HCEC 1CT (cell line): ENCODE measurements around the gene EHMT1.
"Not testable (repeated sequence)": the region's sequence is repeated elsewhere in the genome, so short reads cannot be mapped to it uniquely, and the experiment has no call there.

Source experiments
- DNase-seq: peaks from one replicate; pipeline ENCODE4 v3.0.0-alpha.2; 2017

EHMT1 gene

GRCh38 chr9:137834846-137835546, 216.2 kb downstream of the EHMT1 start:
- no peak for DNase-seq

- no peak for DNase-seq
Observed at GRCh38 chr9:137836151-137836830, 217.5 kb downstream of the EHMT1 start.

GRCh38 chr9:137836831-137837241, 218.0 kb downstream of the EHMT1 start:
- no peak for DNase-seq

- no peak for DNase-seq
Observed at GRCh38 chr9:137837345-137838278, 218.8 kb downstream of the EHMT1 start.

GRCh38 chr9:137838576-137838975, 219.8 kb downstream of the EHMT1 start:
- no peak for DNase-seq

- DNase-seq = no peak
Observed at GRCh38 chr9:137843355-137843754, 224.6 kb downstream of the EHMT1 start.

- DNase-seq = no peak
Observed at GRCh38 chr9:137851516-137852267, 232.9 kb downstream of the EHMT1 start.

- no peak for DNase-seq
Observed at GRCh38 chr9:137853392-137853995, 234.7 kb downstream of the EHMT1 start.

GRCh38 chr9:137860361-137860760, 241.6 kb downstream of the EHMT1 start:
- no peak for DNase-seq

- no peak for DNase-seq
Observed at GRCh38 chr9:137865581-137866145, 246.9 kb downstream of the EHMT1 start.

GRCh38 chr9:137866226-137867141, 247.7 kb downstream of the EHMT1 start:
- DNase-seq = no peak

GRCh38 chr9:137870432-137870831, 251.6 kb downstream of the EHMT1 start:
- no peak for DNase-seq

GRCh38 chr9:137872296-137872695, 253.5 kb downstream of the EHMT1 start:
- DNase-seq = no peak

- no peak for DNase-seq
Observed at GRCh38 chr9:137873408-137873807, 254.6 kb downstream of the EHMT1 start.

- DNase-seq = no peak
Observed at GRCh38 chr9:137873858-137874362, 255.1 kb downstream of the EHMT1 start.

GRCh38 chr9:137875354-137875753, 256.5 kb downstream of the EHMT1 start:
- DNase-seq = no peak

- DNase-seq = no peak
Observed at GRCh38 chr9:137875846-137876245, 257.0 kb downstream of the EHMT1 start.

GRCh38 chr9:137876269-137876668, 257.5 kb downstream of the EHMT1 start:
- DNase-seq = no peak

- no peak for DNase-seq
Observed at GRCh38 chr9:137876781-137877386, 258.1 kb downstream of the EHMT1 start.

GRCh38 chr9:137877506-137878122, 258.8 kb downstream of the EHMT1 start, which contains the start of gene CACNA1B:
Gene CACNA1B (plus strand): TSS chr9:137877782. CDS start chr9:137877934, 152 bp downstream.
- not testable (repeated sequence) for DNase-seq
